Endodermal cell (in vitro differentiated cells): Measurements from ENCODE around the gene CACHD1. TPM values are rescaled to one million over a fixed set of nuclear protein-coding genes. Genes with fewer than 3 reads are reported as not detected.

Experiments
- DNase-seq: peaks from one replicate; pipeline ENCODE4 v3.0.0-alpha.2; 2017
- H3K27ac ChIP-seq: 2 replicates; pipeline ENCODE4 v1.5.1; 2013; ENCODE audit warnings: mild to moderate bottlenecking, low read depth, low read length, moderate library complexity
- H3K27me3 ChIP-seq: 2 replicates; pipeline ENCODE4 v1.6.1; 2013; ENCODE audit warnings: mild to moderate bottlenecking, low read length, moderate library complexity; ENCODE audit not compliant: insufficient read depth, control insufficient read depth, poor library complexity, severe bottlenecking
- H3K36me3 ChIP-seq: 2 replicates; pipeline ENCODE4 v1.7.0; 2013; ENCODE audit warnings: mild to moderate bottlenecking, low read length, moderate library complexity; ENCODE audit not compliant: control insufficient read depth, insufficient read depth
- H3K4me1 ChIP-seq: one replicate; pipeline ENCODE4 v1.7.0; 2013; ENCODE audit warnings: low read length; ENCODE audit not compliant: control insufficient read depth, insufficient read depth
- H3K4me3 ChIP-seq: 2 replicates; pipeline ENCODE4 v1.5.1; 2013; ENCODE audit warnings: mild to moderate bottlenecking, low read length, moderate library complexity
- H3K9ac ChIP-seq: 2 replicates; pipeline ENCODE4 v1.6.1; 2013; ENCODE audit warnings: mild to moderate bottlenecking, low read length, moderate library complexity; ENCODE audit not compliant: poor library complexity, severe bottlenecking; ENCODE audit errors: extremely low read depth
- H3K9me3 ChIP-seq: 2 replicates; pipeline ENCODE4 v1.6.1; 2013; ENCODE audit warnings: mild to moderate bottlenecking, low read length, moderate library complexity; ENCODE audit not compliant: control insufficient read depth
- H3K27ac Mint-ChIP-seq: 2 replicates; pipeline ENCODE4 v1.8.0; 2020; ENCODE audit warnings: mixed read lengths
- H3K27me3 Mint-ChIP-seq: 2 replicates; pipeline ENCODE4 v1.8.0; 2021; ENCODE audit warnings: mild to moderate bottlenecking, mixed read lengths; ENCODE audit not compliant: insufficient read depth
- H3K36me3 Mint-ChIP-seq: 2 replicates; pipeline ENCODE4 v1.8.0; 2020; ENCODE audit warnings: low read depth, mixed read lengths
- H3K4me1 Mint-ChIP-seq: 2 replicates; pipeline ENCODE4 v1.8.0; 2020; ENCODE audit warnings: mixed read lengths
- H3K4me3 Mint-ChIP-seq: 2 replicates; pipeline ENCODE4 v1.8.0; 2020; ENCODE audit warnings: mild to moderate bottlenecking, moderate library complexity, mixed read lengths
- H3K9me3 Mint-ChIP-seq: 2 replicates; pipeline ENCODE4 v1.8.0; 2020; ENCODE audit warnings: mild to moderate bottlenecking, mixed read lengths
- CTCF ChIP-seq: fragments of 200-600 bp; sonication (generic); conservative IDR thresholded peaks from 2 replicates; pipeline ENCODE4 v1.5.0; 2021; ENCODE audit warnings: antibody characterized with exemption, mild to moderate bottlenecking
- WGBS, 2 experiments: methylation state at CpG; one replicate each; pipeline versions ENCODE4 v1.1.5 to v1.1.7; 2013; ENCODE audit warnings: missing lambda C conversion rate in 2 of 2, mixed read lengths in 1 of 2; ENCODE audit not compliant: insufficient coverage in 1 of 2, insufficient read length in 1 of 2; 5-methylcytosine and 5-hydroxymethylcytosine counted together
- total RNA-seq, 2 donors: library from RNA; stranded (reverse); fragmentation: NEBNext Ultra II Directional in 1 of 2; extraction: Animal tissue kit (Norgen Biotek cat#: 25700) in 1 of 2; gene quantifications; 2 replicates in 1 of 2; 3 replicates in 1 of 2; pipeline ENCODE4 v1.2.1, GENCODE V29; 2021

Gene CACHD1
- total RNA-seq, 2 donors from 2014 or later = 29.2 to 40.7 TPM

- no peak for DNase-seq
- H3K4me1 Mint-ChIP-seq = peaks cover 79% of the 10 kb centered on the region
- Histone ChIP-seq H3K27me3 (no peaks in the 10 kb centered on the region), H3K4me1 (peaks cover 26% of the 10 kb centered on the region), H3K9ac (no peak overlapping the region), H3K9me3 (no peaks in the 10 kb centered on the region), H3K27ac (no peak overlapping the region), H3K36me3 (no peaks in the 10 kb centered on the region), H3K4me3 (no peak overlapping the region)
- no peak for TF ChIP-seq CTCF
- WGBS, 2 experiments = 100% methylated on average over 1 of the region's 2 CpGs; no CpG with 5 or more reads in 1 of the 2 experiments
- H3K4me3 Mint-ChIP-seq = no peak overlapping the region
- H3K27ac Mint-ChIP-seq = peak overlapping the region; percentile 82
- H3K9me3 Mint-ChIP-seq = no peaks in the 10 kb centered on the region
- no peaks in the 10 kb centered on the region for H3K36me3 Mint-ChIP-seq
- H3K27me3 Mint-ChIP-seq = no peaks in the 10 kb centered on the region
Measured at GRCh38 chr1:64516803-64517568, 47.1 kb downstream of the CACHD1 start.

- peak; percentile 69 for DNase-seq
- 42% methylated on average over 2 of the region's 2 CpGs; no CpG with 5 or more reads in 1 of the 2 experiments for WGBS, 2 experiments
- Mint-ChIP-seq H3K9me3 (no peaks in the 10 kb centered on the region), H3K27me3 (no peaks in the 10 kb centered on the region), H3K4me3 (no peak overlapping the region), H3K27ac (peak overlapping the region; percentile 82), H3K36me3 (no peaks in the 10 kb centered on the region), H3K4me1 (peaks cover 80% of the 10 kb centered on the region)
- peaks cover 26% of the 10 kb centered on the region for H3K4me1 ChIP-seq
- H3K27me3 ChIP-seq = no peaks in the 10 kb centered on the region
- H3K9me3 ChIP-seq = no peaks in the 10 kb centered on the region
- no peak overlapping the region for H3K9ac ChIP-seq
- TF ChIP-seq CTCF = no peak
- H3K4me3 ChIP-seq = no peak overlapping the region
- H3K27ac ChIP-seq = no peak overlapping the region
- H3K36me3 ChIP-seq = no peaks in the 10 kb centered on the region
Measured at GRCh38 chr1:64517640-64518039, 47.7 kb downstream of the CACHD1 start.

GRCh38 chr1:64518692-64519481, 49.0 kb downstream of the CACHD1 start:
- H3K27ac ChIP-seq = no peak overlapping the region
- H3K9ac ChIP-seq = no peak overlapping the region
- H3K36me3 ChIP-seq = no peaks in the 10 kb centered on the region
- no peak for TF ChIP-seq CTCF
- no peaks in the 10 kb centered on the region for H3K9me3 Mint-ChIP-seq
- no peaks in the 10 kb centered on the region for H3K27me3 Mint-ChIP-seq
- H3K27me3 ChIP-seq = no peaks in the 10 kb centered on the region
- DNase-seq = peak; percentile 65
- peaks cover 80% of the 10 kb centered on the region for H3K4me1 Mint-ChIP-seq
- no peaks in the 10 kb centered on the region for H3K36me3 Mint-ChIP-seq
- peak overlapping the region; percentile 54 for H3K27ac Mint-ChIP-seq
- no peaks in the 10 kb centered on the region for H3K9me3 ChIP-seq
- H3K4me1 ChIP-seq = peaks cover 25% of the 10 kb centered on the region
- peak overlapping the region; percentile 7 for H3K4me3 ChIP-seq
- no peak overlapping the region for H3K4me3 Mint-ChIP-seq
- WGBS, 2 experiments = 45 to 100% methylated on average over 1 of the region's 1 CpG
